GM23248 (cell line): Measurements from ENCODE around the gene CNIH2. TPM values are rescaled to one million over a fixed set of nuclear protein-coding genes. Genes with fewer than 3 reads are reported as not detected.
"Not testable (repeated sequence)": the region's sequence is repeated elsewhere in the genome, so short reads cannot be mapped to it uniquely, and the experiment has no call there.

Source experiments
- DNase-seq: peaks from one replicate; pipeline ENCODE4 v3.0.0-alpha.2; 2015
- H2AFZ ChIP-seq: fragments of 200-600 bp; sonication (generic); 2 replicates; pipeline ENCODE4 v1.6.1; 2016; ENCODE audit warnings: antibody characterized with exemption
- H3F3A ChIP-seq: fragments of 200-600 bp; sonication (generic); 2 replicates; pipeline ENCODE4 v1.6.1; 2016; ENCODE audit warnings: mild to moderate bottlenecking, antibody characterized with exemption, mixed run types; ENCODE audit not compliant: insufficient read depth
- H3K27ac ChIP-seq: fragments of 200-600 bp; sonication (generic); 2 replicates; pipeline ENCODE4 v1.5.1; 2016; ENCODE audit warnings: mild to moderate bottlenecking
- H3K27me3 ChIP-seq: fragments of 200-600 bp; sonication (generic); replicated peaks from 2 replicates; pipeline ENCODE4 v1.6.1; 2016; ENCODE audit warnings: mild to moderate bottlenecking; ENCODE audit not compliant: insufficient read depth
- H3K36me3 ChIP-seq: fragments of 200-600 bp; sonication (generic); 2 replicates; pipeline ENCODE4 v1.6.1; 2016; ENCODE audit warnings: low read depth, mild to moderate bottlenecking
- H3K4me1 ChIP-seq: fragments of 200-600 bp; sonication (generic); 2 replicates; pipeline ENCODE4 v1.6.1; 2016; ENCODE audit warnings: mild to moderate bottlenecking; ENCODE audit not compliant: insufficient read depth
- H3K4me2 ChIP-seq: fragments of 200-600 bp; sonication (generic); one replicate; pipeline ENCODE4 v1.6.1; 2016; ENCODE audit warnings: mild to moderate bottlenecking; ENCODE audit not compliant: unreplicated experiment
- H3K4me3 ChIP-seq: fragments of 200-600 bp; sonication (generic); 2 replicates; pipeline ENCODE4 v1.5.1; 2016; ENCODE audit warnings: mild to moderate bottlenecking
- H3K79me2 ChIP-seq: fragments of 200-600 bp; sonication (generic); 2 replicates; pipeline ENCODE4 v1.6.1; 2016; ENCODE audit warnings: mild to moderate bottlenecking; ENCODE audit not compliant: insufficient read depth
- H3K9ac ChIP-seq: fragments of 200-600 bp; sonication (generic); 2 replicates; pipeline ENCODE4 v1.6.1; 2016; ENCODE audit warnings: mild to moderate bottlenecking
- H3K9me2 ChIP-seq: fragments of 200-600 bp; sonication (generic); 2 replicates; pipeline ENCODE4 v1.6.1; 2016; ENCODE audit warnings: mixed run types, mild to moderate bottlenecking, moderate library complexity; ENCODE audit not compliant: insufficient read depth
- H3K9me3 ChIP-seq: fragments of 200-600 bp; sonication (generic); one replicate; pipeline ENCODE4 v1.6.1; 2017; ENCODE audit warnings: low read depth
- H4K20me1 ChIP-seq: fragments of 200-600 bp; sonication (generic); 2 replicates; pipeline ENCODE4 v1.6.0; 2016; ENCODE audit not compliant: insufficient read depth
- EZH2 ChIP-seq: fragments of 200-600 bp; sonication (generic); IDR thresholded peaks from 2 replicates; pipeline ENCODE4 v1.6.1; 2018; ENCODE audit warnings: antibody characterized with exemption, mild to moderate bottlenecking; ENCODE audit not compliant: insufficient read depth, poor library complexity, severe bottlenecking
- EZH2phosphoT487 ChIP-seq: fragments of 200-600 bp; sonication (generic); IDR thresholded peaks from 2 replicates; pipeline ENCODE4 v1.6.1; 2018; ENCODE audit warnings: antibody characterized with exemption, moderate library complexity, mild to moderate bottlenecking, low read depth; ENCODE audit not compliant: insufficient read depth
- WGBS, 2 experiments: methylation state at CpG; one replicate each; pipeline ENCODE4 v1.1.6; 2015 to 2017; ENCODE audit warnings: low lambda C conversion rate in 2 of 2, low coverage in 1 of 2; ENCODE audit errors: missing lambda C conversion rate in 2 of 2; 5-methylcytosine and 5-hydroxymethylcytosine counted together
- in situ Hi-C: fragments of 300-500 bp; cut with MboI; formaldehyde crosslinking; loops from 2 replicates; pipeline ENCODE4 v1.15.0; 2020
- polyA plus RNA-seq: library from polyadenylated mRNA; unstranded; fragments of >200 nt; fragmentation: Nextera tagmentation; extraction: Ambion mirVana; gene quantifications from 2 replicates; pipeline ENCODE4 v1.2.1, GENCODE V29; 2016
- total RNA-seq: library from RNA; depleted of rRNA; stranded (reverse); fragments of >200 nt; shearing (Covaris generic); gene quantifications from 2 replicates; pipeline ENCODE4 v1.2.3, GENCODE V29; 2014

Gene CNIH2
- total and polyA plus RNA-seq, 2 experiments from 2014 or later: 0.50 to 1.4 TPM

DNA sequence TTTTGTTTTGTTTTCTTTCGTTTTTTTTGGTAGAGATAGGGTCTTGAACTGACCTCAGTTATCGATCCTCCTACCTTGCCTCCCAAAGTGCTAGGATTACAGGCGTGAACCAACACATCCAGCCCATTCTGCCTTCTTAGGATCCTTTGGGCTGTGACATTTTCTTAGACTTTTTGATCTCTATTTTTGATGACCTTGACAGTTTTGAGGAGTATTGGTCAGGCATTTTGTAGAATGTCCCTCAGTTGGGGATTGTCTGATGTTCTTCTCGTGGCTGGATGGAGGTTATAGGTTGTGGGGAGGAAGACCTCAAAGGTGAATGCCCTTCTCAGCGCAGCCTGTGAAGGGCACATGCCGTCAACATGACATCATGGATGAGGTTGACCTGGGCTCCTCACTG lies 29.1 kb upstream of the CNIH2 start:
- Histone ChIP-seq H4K20me1 (no peaks in the 10 kb centered on the region), H3K4me2 (no peak overlapping the region), H3K9ac (no peak overlapping the region), H2AFZ (no peak overlapping the region), H3K9me3 (no peaks in the 10 kb centered on the region), H3K79me2 (no peaks in the 10 kb centered on the region), H3K27ac (no peak overlapping the region), H3F3A (0 out of 2 replicates have a peak, but pooled peaks cover 7% of the 10 kb centered on the region), H3K4me3 (no peak overlapping the region), H3K4me1 (no peaks in the 10 kb centered on the region), H3K9me2 (no peaks in the 10 kb centered on the region), H3K36me3 (no peaks in the 10 kb centered on the region), H3K27me3 (no peaks in the 10 kb centered on the region)
- DNase-seq: no peak
- TF ChIP-seq EZH2phosphoT487 (no peak), EZH2 (no peak)
- WGBS, 2 experiments: 88% methylated on average over 6 of the region's 6 CpGs
- in situ Hi-C loops: no loop called here

GRCh38 chr11:66251809-66252208 lies 26.2 kb upstream of the CNIH2 start:
- in situ Hi-C loops: no loop called here
- Histone ChIP-seq H3K4me3 (no peak overlapping the region), H2AFZ (no peak overlapping the region), H3K9ac (no peak overlapping the region), H3F3A (peaks cover 23% of the 10 kb centered on the region), H3K36me3 (no peaks in the 10 kb centered on the region), H3K79me2 (no peaks in the 10 kb centered on the region), H3K9me3 (no peaks in the 10 kb centered on the region), H3K4me2 (no peak overlapping the region), H3K27ac (no peak overlapping the region), H3K4me1 (no peaks in the 10 kb centered on the region), H3K27me3 (no peaks in the 10 kb centered on the region), H3K9me2 (no peaks in the 10 kb centered on the region), H4K20me1 (no peaks in the 10 kb centered on the region)
- WGBS, 2 experiments: 72 to 83% methylated on average over 7 of the region's 7 CpGs
- TF ChIP-seq EZH2 (no peak), EZH2phosphoT487 (no peak)
- no peak for DNase-seq

DNA sequence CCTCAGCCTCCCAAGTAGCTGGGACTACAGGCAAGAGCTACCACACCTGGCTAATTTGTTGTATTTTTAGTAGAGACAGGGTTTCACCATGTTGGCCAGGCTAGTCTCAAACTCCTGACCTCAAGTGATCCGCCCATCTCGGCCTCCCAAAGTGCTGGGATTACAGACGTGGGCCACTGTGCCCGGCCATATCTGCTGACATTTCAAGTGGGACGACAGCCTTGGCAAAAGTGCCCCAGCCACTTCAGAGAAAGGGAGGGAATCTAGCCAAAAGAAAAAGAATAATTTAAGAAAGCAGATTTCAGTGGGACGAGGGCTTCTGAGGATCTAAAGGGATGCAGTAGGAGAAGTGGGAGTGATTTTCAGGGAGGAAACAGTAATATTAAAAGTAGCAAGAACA lies 24.9 kb upstream of the CNIH2 start:
- H3K79me2 ChIP-seq, H3K4me2 ChIP-seq, H3K36me3 ChIP-seq, H3K4me3 ChIP-seq, H3K9me2 ChIP-seq, H3K27me3 ChIP-seq, H3K9ac ChIP-seq, H2AFZ ChIP-seq, H3K27ac ChIP-seq, H3K4me1 ChIP-seq, DNase-seq, H3K9me3 ChIP-seq, in situ Hi-C loops, H4K20me1 ChIP-seq: not testable (repeated sequence)
- peaks cover 23% of the 10 kb centered on the region for H3F3A ChIP-seq
- WGBS, 2 experiments: 50 to 53% methylated on average over 6 of the region's 6 CpGs

DNA sequence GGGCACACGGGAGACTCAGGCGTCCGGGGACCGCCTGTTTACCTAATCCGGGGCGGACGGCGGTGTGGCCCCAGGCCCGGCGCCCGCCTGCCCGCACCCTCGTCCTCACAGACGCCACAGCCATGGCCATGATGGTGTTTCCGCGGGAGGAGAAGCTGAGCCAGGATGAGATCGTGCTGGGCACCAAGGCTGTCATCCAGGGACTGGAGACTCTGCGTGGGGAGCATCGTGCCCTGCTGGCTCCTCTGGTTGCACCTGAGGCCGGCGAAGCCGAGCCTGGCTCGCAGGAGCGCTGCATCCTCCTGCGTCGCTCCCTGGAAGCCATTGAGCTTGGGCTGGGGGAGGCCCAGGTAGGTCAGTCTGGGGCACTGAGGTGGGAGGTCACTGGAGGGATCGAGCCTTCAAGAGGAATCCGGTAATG lies 19.5 kb upstream of the CNIH2 start:
- H3F3A ChIP-seq: peaks cover 17% of the 10 kb centered on the region
- in situ Hi-C loops: no loop called here
- no peaks in the 10 kb centered on the region for H3K4me1 ChIP-seq
- peak overlapping the region; percentile 84 for H3K4me2 ChIP-seq
- WGBS, 2 experiments: 2 to 4% methylated on average over 23 to 27 of the region's 28 CpGs
- peak overlapping the region; percentile 92 for H3K4me3 ChIP-seq
- H3K79me2 ChIP-seq: peaks cover 15% of the 10 kb centered on the region
- H3K36me3 ChIP-seq: peaks cover 10% of the 10 kb centered on the region; the same call in 1 of the 2 replicates
- no peaks in the 10 kb centered on the region for H3K27me3 ChIP-seq
- H3K9me2 ChIP-seq: no peaks in the 10 kb centered on the region
- peak overlapping the region; percentile 93 for H3K9ac ChIP-seq
- H2AFZ ChIP-seq: peak overlapping the region; percentile 83; the same call in 1 of the 2 replicates
- TF ChIP-seq EZH2phosphoT487 (no peak), EZH2 (no peak)
- H4K20me1 ChIP-seq: no peaks in the 10 kb centered on the region
- no peak overlapping the region for H3K27ac ChIP-seq
- no peaks in the 10 kb centered on the region for H3K9me3 ChIP-seq
- no peak for DNase-seq

GRCh38 chr11:66259225-66259624 lies 18.8 kb upstream of the CNIH2 start:
- H2AFZ ChIP-seq: no peak overlapping the region

More at GRCh38 chr11:66259225-66259624, 18.8 kb upstream of the CNIH2 start:
- Histone ChIP-seq H3K9me2 (no peaks in the 10 kb centered on the region), H3K9me3 (no peaks in the 10 kb centered on the region), H3K4me2 (peak overlapping the region; percentile 84), H3K79me2 (peaks cover 15% of the 10 kb centered on the region), H3K4me1 (no peaks in the 10 kb centered on the region), H3K27ac (no peak overlapping the region), H4K20me1 (no peaks in the 10 kb centered on the region), H3K36me3 (peaks cover 10% of the 10 kb centered on the region; the same call in 1 of the 2 replicates), H3K4me3 (peak overlapping the region; percentile 92; the same call in 1 of the 2 replicates), H3K27me3 (no peaks in the 10 kb centered on the region), H3K9ac (peak overlapping the region; percentile 93; the same call in 1 of the 2 replicates), H3F3A (peaks cover 15% of the 10 kb centered on the region)
- 89 to 96% methylated on average over 2 of the region's 2 CpGs for WGBS, 2 experiments
- no peak for DNase-seq
- in situ Hi-C loops: no loop called here
- TF ChIP-seq EZH2phosphoT487 (no peak), EZH2 (no peak)
